ENCODE results near the gene CNTNAP2.

GRCh38 chr7:146076344-146076743, 40.3 kb upstream of the CNTNAP2 start:
- TF ChIP-seq CBX8 (IDR thresholded peaks at IDR 0.05; ENCODE audit: borderline replicate concordance, low read depth, low read length) (no peak), CTCF (IDR thresholded peaks at IDR 0.05; ENCODE audit: control extremely low read depth in 1 of 3, insufficient read depth in 1 of 3, low read depth in 1 of 3, low read length in 3 of 3) (no peak), SP1 (IDR thresholded peaks at IDR 0.05; ENCODE audit: low read depth, low read length) (no peak), RNF2 (IDR thresholded peaks at IDR 0.05; ENCODE audit: borderline replicate concordance, low read depth, low read length, missing control alignments, poor library complexity, severe bottlenecking) (no peak), POLR2A (IDR thresholded peaks at IDR 0.05; ENCODE audit: control extremely low read depth in 1 of 2, low read depth in 2 of 2, low read length in 2 of 2) (no peak), EZH2 (IDR thresholded peaks at IDR 0.05; ENCODE audit: low read depth, low read length, severe bottlenecking) (no peak), SUZ12 (IDR thresholded peaks at IDR 0.05; ENCODE audit: low read length) (no peak), SP4 (IDR thresholded peaks at IDR 0.05; ENCODE audit: low read length) (no peak), EP300 (IDR thresholded peaks at IDR 0.05; ENCODE audit: borderline replicate concordance in 1 of 2, low read depth in 2 of 2, low read length in 2 of 2) (no peak), TAF1 (IDR thresholded peaks at IDR 0.05; ENCODE audit: low read depth, low read length) (no peak)
